Trophoblast cell (in vitro differentiated cells and primary cell): ENCODE measurements around the gene VAV1.
A peak's percentile ranks its signal among the peaks of the same experiment; 100 is the strongest.

ENCODE experiments used
- DNase-seq, 2 donors: peaks; one replicate each; pipeline ENCODE4 v3.0.0-alpha.2; 2016
- H2AFZ ChIP-seq: 2 replicates; pipeline ENCODE4 v1.6.1; 2013; ENCODE audit warnings: low read length, moderate library complexity, mild to moderate bottlenecking; ENCODE audit not compliant: insufficient read depth, poor library complexity
- H2AK5ac ChIP-seq: 2 replicates; pipeline ENCODE4 v1.6.1; 2013; ENCODE audit warnings: mild to moderate bottlenecking, low read length
- H2BK120ac ChIP-seq: 2 replicates; pipeline ENCODE4 v1.6.1; 2013; ENCODE audit warnings: low read length, mild to moderate bottlenecking, moderate library complexity; ENCODE audit not compliant: insufficient read depth, poor library complexity
- H2BK12ac ChIP-seq: 2 replicates; pipeline ENCODE4 v1.6.1; 2013; ENCODE audit warnings: mild to moderate bottlenecking, low read length, moderate library complexity
- H2BK5ac ChIP-seq: 2 replicates; pipeline ENCODE4 v1.6.1; 2013; ENCODE audit warnings: low read length, low read depth, moderate library complexity, mild to moderate bottlenecking; ENCODE audit not compliant: poor library complexity
- H3K14ac ChIP-seq: 2 replicates; pipeline ENCODE4 v1.6.1; 2013; ENCODE audit warnings: mild to moderate bottlenecking, low read length
- H3K18ac ChIP-seq: 2 replicates; pipeline ENCODE4 v1.6.1; 2013; ENCODE audit warnings: mild to moderate bottlenecking, low read length
- H3K23ac ChIP-seq: 2 replicates; pipeline ENCODE4 v1.6.1; 2013; ENCODE audit warnings: low read length
- H3K27ac ChIP-seq: 2 replicates; pipeline ENCODE4 v1.5.1; 2013; ENCODE audit warnings: low read depth, mild to moderate bottlenecking, inconsistent platforms, low read length, moderate library complexity
- H3K27me3 ChIP-seq: 2 replicates; pipeline ENCODE4 v1.6.1; 2013; ENCODE audit warnings: inconsistent platforms, mild to moderate bottlenecking, low read length, moderate library complexity; ENCODE audit not compliant: insufficient read depth
- H3K36me3 ChIP-seq, 2 experiments: 1 replicate in 1 of 2; 2 replicates in 1 of 2; pipeline ENCODE4 v1.6.1; 2013; ENCODE audit warnings: low read length in 2 of 2, mild to moderate bottlenecking in 2 of 2, moderate library complexity in 1 of 2; ENCODE audit not compliant: insufficient read depth in 2 of 2, control insufficient read depth in 1 of 2
- H3K4ac ChIP-seq: 2 replicates; pipeline ENCODE4 v1.6.1; 2013; ENCODE audit warnings: low read depth, mild to moderate bottlenecking, low read length, moderate library complexity
- H3K4me1 ChIP-seq, 2 experiments: 1 replicate in 1 of 2; 2 replicates in 1 of 2; pipeline ENCODE4 v1.6.1; 2013; ENCODE audit warnings: low read length in 2 of 2, mild to moderate bottlenecking in 2 of 2, moderate library complexity in 1 of 2; ENCODE audit not compliant: insufficient read depth in 2 of 2, control insufficient read depth in 1 of 2
- H3K4me2 ChIP-seq: 2 replicates; pipeline ENCODE4 v1.6.1; 2013; ENCODE audit warnings: inconsistent platforms, mild to moderate bottlenecking, low read length, moderate library complexity
- H3K4me3 ChIP-seq: 2 replicates; pipeline ENCODE4 v1.5.1; 2013; ENCODE audit warnings: mild to moderate bottlenecking, low read depth, low read length, inconsistent platforms
- H3K79me1 ChIP-seq: one replicate; pipeline ENCODE4 v1.6.1; 2013; ENCODE audit warnings: low read length
- H3K79me2 ChIP-seq: 2 replicates; pipeline ENCODE4 v1.6.1; 2013; ENCODE audit warnings: low read length, mild to moderate bottlenecking; ENCODE audit not compliant: control insufficient read depth, insufficient read depth, poor library complexity
- H3K9ac ChIP-seq: 2 replicates; pipeline ENCODE4 v1.6.1; 2013; ENCODE audit warnings: mild to moderate bottlenecking, low read length
- H3K9me3 ChIP-seq: 2 replicates; pipeline ENCODE4 v1.6.1; 2013; ENCODE audit warnings: low read depth, mild to moderate bottlenecking, control low read depth, inconsistent platforms, low read length; ENCODE audit not compliant: insufficient read depth
- H4K12ac ChIP-seq: 2 replicates; pipeline ENCODE4 v1.6.1; 2013; ENCODE audit warnings: low read depth, mild to moderate bottlenecking, low read length, moderate library complexity
- H4K8ac ChIP-seq: 2 replicates; pipeline ENCODE4 v1.6.1; 2013; ENCODE audit warnings: low read depth, mild to moderate bottlenecking, low read length, moderate library complexity
- H4K91ac ChIP-seq: one replicate; pipeline ENCODE4 v1.6.1; 2013; ENCODE audit warnings: low read depth, mild to moderate bottlenecking, low read length, moderate library complexity
- WGBS: extraction: QIAGEN DNeasy Blood & Tissue Kit; methylation state at CpG from one replicate; pipeline ENCODE4 v1.1.7; 2013; ENCODE audit warnings: missing lambda C conversion rate; ENCODE audit not compliant: insufficient read length, insufficient coverage; ENCODE audit errors: extremely low coverage; 5-methylcytosine and 5-hydroxymethylcytosine counted together

The VAV1 gene

GRCh38 chr19:6813659-6814058 lies 41.2 kb downstream of the VAV1 start:
- no peak for DNase-seq
- Histone ChIP-seq H2BK120ac (no peak overlapping the region), H3K4me3 (no peak overlapping the region), H3K14ac (no peak overlapping the region), H2BK12ac (no peak overlapping the region), H3K36me3 (no peaks in the 10 kb centered on the region), H4K12ac (no peak overlapping the region), H3K23ac (no peak overlapping the region), H3K9ac (no peak overlapping the region), H3K4me1 (no peaks in the 10 kb centered on the region), H3K4ac (no peak overlapping the region), H3K18ac (no peak overlapping the region), H3K27me3 (no peaks in the 10 kb centered on the region), H3K79me1 (no peaks in the 10 kb centered on the region), H3K27ac (no peak overlapping the region), H4K91ac (no peak overlapping the region), H3K4me2 (no peak overlapping the region), H2BK5ac (no peak overlapping the region), H2AK5ac (no peak overlapping the region), H2AFZ (no peak overlapping the region), H3K79me2 (no peaks in the 10 kb centered on the region), H4K8ac (no peak overlapping the region), H3K9me3 (peaks cover 5% of the 10 kb centered on the region)
- WGBS = no CpG with 5 or more reads among the region's 4 CpGs

GRCh38 chr19:6817179-6817578 lies 44.7 kb downstream of the VAV1 start:
- no peak for DNase-seq
- Histone ChIP-seq H3K4ac (no peak overlapping the region), H3K9me3 (peaks cover 17% of the 10 kb centered on the region), H3K79me1 (no peaks in the 10 kb centered on the region), H3K27me3 (no peaks in the 10 kb centered on the region), H3K79me2 (no peaks in the 10 kb centered on the region), H3K4me1 (no peaks in the 10 kb centered on the region), H2AK5ac (no peak overlapping the region), H3K4me2 (no peak overlapping the region), H3K14ac (no peak overlapping the region), H2BK5ac (no peak overlapping the region), H3K23ac (no peak overlapping the region), H4K8ac (no peak overlapping the region), H3K36me3 (no peaks in the 10 kb centered on the region), H4K12ac (no peak overlapping the region), H4K91ac (no peak overlapping the region), H3K4me3 (no peak overlapping the region), H3K18ac (no peak overlapping the region), H2BK120ac (no peak overlapping the region), H2BK12ac (no peak overlapping the region), H2AFZ (no peak overlapping the region), H3K9ac (no peak overlapping the region), H3K27ac (no peak overlapping the region)
- no CpG with 5 or more reads among the region's 3 CpGs for WGBS

GRCh38 chr19:6818246-6818645 lies 45.7 kb downstream of the VAV1 start:
- no peak overlapping the region for H2BK12ac ChIP-seq
- no peaks in the 10 kb centered on the region for H3K4me1 ChIP-seq
- H3K36me3 ChIP-seq = no peaks in the 10 kb centered on the region
- WGBS = no CpG with 5 or more reads among the region's 4 CpGs
- H2BK5ac ChIP-seq = no peak overlapping the region
- no peak overlapping the region for H4K12ac ChIP-seq
- H3K4ac ChIP-seq = no peak overlapping the region
- no peak overlapping the region for H4K8ac ChIP-seq
- no peak overlapping the region for H3K14ac ChIP-seq
- no peaks in the 10 kb centered on the region for H3K27me3 ChIP-seq
- no peak overlapping the region for H2AFZ ChIP-seq
- DNase-seq = no peak
- no peak overlapping the region for H3K4me2 ChIP-seq
- no peaks in the 10 kb centered on the region for H3K79me1 ChIP-seq
- no peaks in the 10 kb centered on the region for H3K79me2 ChIP-seq
- H2AK5ac ChIP-seq = no peak overlapping the region
- H3K9me3 ChIP-seq = peaks cover 17% of the 10 kb centered on the region
- H2BK120ac ChIP-seq = no peak overlapping the region
- H3K4me3 ChIP-seq = no peak overlapping the region
- no peak overlapping the region for H4K91ac ChIP-seq
- peak overlapping the region; percentile 94 for H3K23ac ChIP-seq
- H3K27ac ChIP-seq = no peak overlapping the region
- no peak overlapping the region for H3K9ac ChIP-seq
- no peak overlapping the region for H3K18ac ChIP-seq

- no peak overlapping the region for H2AK5ac ChIP-seq
- no peaks in the 10 kb centered on the region for H3K79me1 ChIP-seq
- H2AFZ ChIP-seq = no peak overlapping the region
- no peak overlapping the region for H3K4ac ChIP-seq
- no peak overlapping the region for H3K4me3 ChIP-seq
- no peak for DNase-seq
- H3K4me2 ChIP-seq = no peak overlapping the region
- no peak overlapping the region for H3K27ac ChIP-seq
- H3K9ac ChIP-seq = no peak overlapping the region
- H3K79me2 ChIP-seq = no peaks in the 10 kb centered on the region
- H3K4me1 ChIP-seq = no peaks in the 10 kb centered on the region
- H4K91ac ChIP-seq = no peak overlapping the region
- no peak overlapping the region for H3K23ac ChIP-seq
- H3K27me3 ChIP-seq = no peaks in the 10 kb centered on the region
- no peak overlapping the region for H2BK5ac ChIP-seq
- no peaks in the 10 kb centered on the region for H3K36me3 ChIP-seq
- H2BK120ac ChIP-seq = no peak overlapping the region
- no peak overlapping the region for H3K14ac ChIP-seq
- no CpG with 5 or more reads among the region's 2 CpGs for WGBS
- no peak overlapping the region for H3K18ac ChIP-seq
- no peak overlapping the region for H2BK12ac ChIP-seq
- no peak overlapping the region for H4K8ac ChIP-seq
- no peak overlapping the region for H4K12ac ChIP-seq
- peaks cover 17% of the 10 kb centered on the region for H3K9me3 ChIP-seq
These were observed 46.8 kb downstream of the VAV1 start for GRCh38 chr19:6819323-6819722.
